GM12801 (cell line): ENCODE measurements around the gene SMAD9.

Experiments
- TF ChIP-seq, protein P1 (sequence below): IDR thresholded peaks from one replicate; pipeline ENCODE4 v1.5.1; 2011; ENCODE audit warnings: control low read depth; ENCODE audit not compliant: insufficient read length; ENCODE audit errors: extremely low read depth

SMAD9 gene

DNA sequence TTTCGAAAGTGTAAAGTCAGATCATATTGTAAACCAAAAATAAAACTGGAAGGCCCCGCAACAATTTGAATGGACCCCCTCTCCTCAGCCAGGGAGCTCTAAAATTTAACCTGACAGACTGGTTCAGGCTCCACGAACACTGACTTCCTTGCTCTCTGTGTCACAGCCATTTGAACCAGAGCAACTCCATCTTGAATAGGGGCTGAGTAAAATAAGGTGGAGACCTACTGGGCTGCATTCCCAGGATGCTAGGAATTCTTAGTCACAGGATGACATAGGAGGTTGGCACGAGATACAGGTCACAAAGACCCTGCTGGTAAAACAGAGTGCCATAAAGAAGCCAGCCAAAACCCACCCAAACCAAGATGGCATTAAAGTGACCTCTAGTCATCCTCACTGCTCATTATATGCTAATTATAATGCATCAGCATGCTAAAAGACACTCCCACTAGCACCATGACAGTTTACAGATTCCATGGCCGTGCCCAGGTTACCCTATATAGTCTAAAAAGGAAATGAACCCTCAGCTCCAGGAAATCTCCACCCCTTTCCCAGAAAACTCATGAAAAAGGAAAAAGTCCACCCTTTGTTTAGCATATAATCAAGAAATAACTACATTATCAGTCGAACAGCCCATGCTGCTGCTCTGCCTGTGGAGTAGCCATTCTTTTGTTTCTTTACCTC lies 57.9 kb downstream of the SMAD9 start:
- TF ChIP-seq, protein P1, sequence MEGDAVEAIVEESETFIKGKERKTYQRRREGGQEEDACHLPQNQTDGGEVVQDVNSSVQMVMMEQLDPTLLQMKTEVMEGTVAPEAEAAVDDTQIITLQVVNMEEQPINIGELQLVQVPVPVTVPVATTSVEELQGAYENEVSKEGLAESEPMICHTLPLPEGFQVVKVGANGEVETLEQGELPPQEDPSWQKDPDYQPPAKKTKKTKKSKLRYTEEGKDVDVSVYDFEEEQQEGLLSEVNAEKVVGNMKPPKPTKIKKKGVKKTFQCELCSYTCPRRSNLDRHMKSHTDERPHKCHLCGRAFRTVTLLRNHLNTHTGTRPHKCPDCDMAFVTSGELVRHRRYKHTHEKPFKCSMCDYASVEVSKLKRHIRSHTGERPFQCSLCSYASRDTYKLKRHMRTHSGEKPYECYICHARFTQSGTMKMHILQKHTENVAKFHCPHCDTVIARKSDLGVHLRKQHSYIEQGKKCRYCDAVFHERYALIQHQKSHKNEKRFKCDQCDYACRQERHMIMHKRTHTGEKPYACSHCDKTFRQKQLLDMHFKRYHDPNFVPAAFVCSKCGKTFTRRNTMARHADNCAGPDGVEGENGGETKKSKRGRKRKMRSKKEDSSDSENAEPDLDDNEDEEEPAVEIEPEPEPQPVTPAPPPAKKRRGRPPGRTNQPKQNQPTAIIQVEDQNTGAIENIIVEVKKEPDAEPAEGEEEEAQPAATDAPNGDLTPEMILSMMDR, result no peak

DNA sequence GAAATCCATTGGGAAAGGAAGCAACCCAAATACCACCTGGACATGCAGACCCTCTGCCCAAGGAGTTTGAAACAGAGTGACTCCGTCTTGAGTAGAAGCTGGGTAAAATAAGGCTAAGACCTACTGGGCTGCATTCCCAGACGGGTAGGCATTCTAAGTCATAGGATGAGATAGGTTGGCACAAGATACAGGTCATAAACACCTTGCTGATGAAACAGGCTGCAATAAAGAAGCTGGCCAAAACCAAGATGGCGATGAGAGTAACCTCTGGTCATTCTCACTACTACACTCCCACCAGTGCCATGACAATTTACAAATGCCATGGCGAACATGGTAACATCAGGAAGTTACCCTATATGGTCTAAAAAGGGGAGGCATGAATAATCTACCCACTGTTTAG lies 60.8 kb downstream of the SMAD9 start:
- TF ChIP-seq, protein P1, result no peak

DNA sequence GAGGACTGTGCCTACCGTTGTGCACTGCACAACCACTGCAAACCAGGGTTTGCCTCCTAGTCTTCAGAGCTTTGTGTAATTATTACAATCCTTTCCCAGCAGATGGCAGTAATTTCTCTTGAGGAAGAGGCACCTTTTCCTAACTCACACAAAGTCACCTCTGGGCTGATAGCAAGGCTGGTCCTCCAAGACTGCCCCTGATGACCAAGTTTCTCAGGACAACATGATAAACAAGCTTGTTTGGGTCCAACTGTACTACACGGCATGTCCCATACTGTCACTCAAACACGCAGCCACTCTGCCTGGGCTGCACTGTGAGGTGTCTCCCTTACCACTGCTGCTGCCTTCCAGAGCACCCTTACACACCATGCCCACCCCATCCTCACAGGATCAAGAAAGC lies 61.7 kb downstream of the SMAD9 start:
- TF ChIP-seq, protein P1, result no peak

DNA sequence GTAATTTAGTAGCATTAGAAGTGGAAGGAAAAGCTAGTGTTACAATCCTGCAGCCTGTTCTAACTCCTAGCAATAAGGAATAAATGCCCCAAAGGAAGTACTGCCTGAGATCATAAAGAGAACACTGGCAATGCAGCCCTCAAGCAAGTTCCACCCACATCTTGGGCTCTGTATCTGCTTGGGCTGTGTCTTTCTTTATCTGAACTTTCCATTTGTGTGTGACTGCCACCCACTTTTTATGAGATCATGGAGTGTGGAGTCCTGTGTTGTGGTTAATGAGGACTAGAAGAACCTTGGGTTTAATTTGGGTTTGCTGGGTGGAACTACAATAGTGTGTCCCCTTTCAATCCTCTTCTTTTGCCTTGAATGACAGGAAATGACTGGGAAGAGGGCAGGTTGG lies 62.8 kb downstream of the SMAD9 start:
- TF ChIP-seq, protein P1, result no peak

DNA sequence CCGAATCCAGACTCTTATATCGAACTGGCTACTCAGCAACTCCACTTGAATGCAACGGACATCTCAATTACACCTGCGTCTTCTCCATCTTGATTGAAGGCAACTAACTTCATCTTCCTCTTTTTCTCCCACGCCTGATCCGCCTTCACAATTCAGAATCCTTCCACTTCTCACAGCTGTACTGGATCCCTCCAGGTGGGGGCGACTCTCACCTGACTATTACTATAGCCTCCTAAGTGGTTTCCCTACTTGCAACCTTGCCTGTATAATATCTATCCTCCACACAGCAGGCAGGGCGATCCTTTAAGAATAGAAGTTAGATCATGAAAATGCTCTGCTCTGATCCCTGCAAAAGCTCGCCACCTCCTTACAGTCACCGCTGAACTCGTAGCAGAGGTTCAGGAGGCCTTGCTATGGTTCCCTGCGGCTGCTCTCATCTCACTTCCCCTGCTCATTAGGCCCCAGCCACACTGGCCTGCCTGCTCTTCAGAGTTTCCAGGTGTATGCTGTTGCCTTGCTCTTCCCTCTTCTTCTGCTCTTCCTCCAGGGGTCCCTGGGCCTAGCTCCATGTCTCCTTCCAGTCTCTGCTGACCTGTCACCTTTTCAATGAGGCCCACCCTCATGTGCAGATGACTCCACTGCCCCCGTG lies 69.1 kb downstream of the SMAD9 start:
- TF ChIP-seq, protein P1, result no peak

DNA sequence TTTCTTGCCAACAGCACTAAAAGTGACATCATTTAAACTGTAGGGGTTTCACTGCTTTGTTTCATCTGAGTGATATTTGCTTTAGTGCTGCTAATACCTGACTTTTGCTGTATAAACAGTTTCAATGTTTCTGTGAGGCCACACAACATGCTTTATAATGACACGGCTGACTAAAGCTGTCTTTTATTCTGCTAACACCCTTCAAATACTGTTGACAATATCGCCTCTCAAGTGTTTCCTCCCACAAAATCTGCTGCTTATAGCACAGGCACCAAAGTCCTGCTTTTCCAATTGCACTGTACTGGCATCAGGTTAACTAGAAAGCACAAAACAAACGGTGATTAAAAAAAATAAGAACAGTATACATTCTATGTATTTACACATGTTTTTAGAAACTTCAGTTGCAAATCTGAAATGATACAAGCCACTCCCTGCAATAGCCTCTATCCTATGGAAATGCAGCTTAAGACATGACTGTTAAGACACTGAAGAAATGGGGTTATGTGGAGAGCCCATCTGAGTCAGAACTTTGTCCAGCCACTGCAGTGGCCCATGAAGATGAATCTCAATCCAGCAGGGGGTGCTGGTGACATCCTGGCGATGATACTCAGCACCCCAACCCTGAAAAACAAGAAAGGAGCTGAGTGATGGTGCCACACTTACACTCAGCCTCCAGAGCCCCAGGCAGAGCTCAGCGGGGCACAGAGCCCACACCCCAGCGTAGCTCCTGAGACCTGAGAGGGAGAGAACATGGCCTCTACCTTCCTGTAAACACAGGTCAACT lies 71.6 kb downstream of the SMAD9 start:
- TF ChIP-seq, protein P1, result no peak

DNA sequence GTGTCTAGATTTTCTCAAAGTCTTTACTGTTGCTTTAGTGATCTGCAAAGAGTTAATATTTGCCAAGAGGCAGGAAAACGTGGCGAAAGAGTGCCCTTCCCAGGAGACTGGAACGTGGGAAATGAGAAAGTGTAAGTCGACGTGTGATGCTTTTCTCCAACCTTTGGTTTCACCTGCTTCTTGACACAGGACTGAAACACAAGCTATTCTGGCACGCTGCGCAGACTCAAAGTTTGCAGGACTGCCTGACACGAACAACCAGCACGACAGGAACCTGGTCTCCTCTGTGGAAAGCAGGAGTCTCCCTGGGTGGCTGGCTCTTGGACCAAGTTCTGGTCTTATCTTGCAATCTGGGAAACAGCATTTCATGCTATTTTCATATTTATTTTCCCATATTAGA lies 72.4 kb downstream of the SMAD9 start:
- TF ChIP-seq, protein P1, result no peak
